ENCODE data around the gene CLIC3. TPM values are rescaled to one million over a fixed set of nuclear protein-coding genes. Genes with fewer than 3 reads are reported as not detected.
"Not testable (repeated sequence)": the region's sequence is repeated elsewhere in the genome, so short reads cannot be mapped to it uniquely, and the experiment has no call there.

CLIC3 gene
- total RNA-seq, 2 experiments from 2014 or later: 2.1 to 2.8 TPM

- Mint-ChIP-seq H3K36me3 (ENCODE audit: low read depth) (no peaks in the 10 kb centered on the region), H3K4me1 (ENCODE audit: low read depth) (peaks cover 47% of the 10 kb centered on the region), H3K27me3 (no peaks in the 10 kb centered on the region), H3K9me3 (no peaks in the 10 kb centered on the region), H3K4me3 (peak overlapping the region; percentile 68), H3K27ac (peak overlapping the region; percentile 64)
- H3K4me3 ChIP-seq (ENCODE audit: low read length): peak overlapping the region; percentile 68
- peaks cover 59% of the 10 kb centered on the region for H3K4me1 ChIP-seq (ENCODE audit: insufficient read depth, low read length)
- intact Hi-C loops (cut with DNase I, micrococcal nuclease): loop anchor here in 1 of 2 experiments (2.0 kb wide), 2 partner anchors 29 to 189 kb away; no protein-coding TSS in a partner anchor
- H3K36me3 ChIP-seq (ENCODE audit: insufficient read depth, low read length): no peaks in the 10 kb centered on the region
- H3K27ac ChIP-seq (ENCODE audit: low read depth in 1 of 2, low read length in 2 of 2): peak overlapping the region; percentile 29 to 60
- TF ChIP-seq, protein P1, sequence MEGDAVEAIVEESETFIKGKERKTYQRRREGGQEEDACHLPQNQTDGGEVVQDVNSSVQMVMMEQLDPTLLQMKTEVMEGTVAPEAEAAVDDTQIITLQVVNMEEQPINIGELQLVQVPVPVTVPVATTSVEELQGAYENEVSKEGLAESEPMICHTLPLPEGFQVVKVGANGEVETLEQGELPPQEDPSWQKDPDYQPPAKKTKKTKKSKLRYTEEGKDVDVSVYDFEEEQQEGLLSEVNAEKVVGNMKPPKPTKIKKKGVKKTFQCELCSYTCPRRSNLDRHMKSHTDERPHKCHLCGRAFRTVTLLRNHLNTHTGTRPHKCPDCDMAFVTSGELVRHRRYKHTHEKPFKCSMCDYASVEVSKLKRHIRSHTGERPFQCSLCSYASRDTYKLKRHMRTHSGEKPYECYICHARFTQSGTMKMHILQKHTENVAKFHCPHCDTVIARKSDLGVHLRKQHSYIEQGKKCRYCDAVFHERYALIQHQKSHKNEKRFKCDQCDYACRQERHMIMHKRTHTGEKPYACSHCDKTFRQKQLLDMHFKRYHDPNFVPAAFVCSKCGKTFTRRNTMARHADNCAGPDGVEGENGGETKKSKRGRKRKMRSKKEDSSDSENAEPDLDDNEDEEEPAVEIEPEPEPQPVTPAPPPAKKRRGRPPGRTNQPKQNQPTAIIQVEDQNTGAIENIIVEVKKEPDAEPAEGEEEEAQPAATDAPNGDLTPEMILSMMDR (IDR thresholded peaks at IDR 0.05): no peak
- CTCF ChIA-PET: interaction anchor here (0.6 to 2.9 kb wide), 20 partner anchors 10 to 307 kb away, joined by 3 to 20 read pairs (median 6); partner anchors contain the start of genes AJM1, CLIC3, NELFB and NPDC1
- DNase-seq (peak in 1 of 14 experiments; percentile 52), ATAC-seq (ENCODE audit: poor library complexity) (no peak)
- no peaks in the 10 kb centered on the region for H3K27me3 ChIP-seq (ENCODE audit: control insufficient read depth in 1 of 2, insufficient read depth in 2 of 2, low read length in 2 of 2)
- H3K9me3 ChIP-seq (ENCODE audit: control insufficient read depth in 1 of 2, insufficient read depth in 1 of 2, low read length in 2 of 2): no peaks in the 10 kb centered on the region
- POLR2A ChIA-PET: interaction anchor here (0.7 to 2.4 kb wide), 12 partner anchors 10 to 248 kb away, joined by 3 to 9 read pairs (median 4); partner anchors contain the start of genes AJM1, MAN1B1, TMEM141 and UAP1L1
Observed at GRCh38 chr9:137034039-137034708, 37.8 kb upstream of the CLIC3 start.

DNA sequence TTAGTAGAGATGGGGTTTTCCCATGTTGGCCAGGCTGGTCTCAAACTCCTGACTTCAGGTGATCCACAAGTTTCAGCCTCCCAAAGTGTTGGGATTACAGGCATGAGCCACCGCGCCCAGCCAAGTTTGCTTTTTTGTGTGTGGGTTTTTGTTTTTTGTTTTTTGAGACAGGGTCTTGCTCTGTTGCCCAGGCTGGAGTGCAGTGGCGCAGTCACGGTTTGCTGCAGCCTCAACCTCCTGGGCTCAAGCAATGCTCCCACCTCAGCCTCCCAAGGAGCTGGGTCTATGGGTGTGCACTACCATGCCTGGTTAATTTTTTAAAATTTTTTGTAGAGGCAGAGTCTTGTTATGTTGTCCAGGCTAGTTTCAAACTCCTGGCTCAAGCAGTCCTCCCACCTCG, 37.1 kb upstream of the CLIC3 start:
- intact Hi-C loops (cut with DNase I, micrococcal nuclease); H3K4me3 Mint-ChIP-seq; ATAC-seq (ENCODE audit: poor library complexity); H3K27me3 ChIP-seq (ENCODE audit: control insufficient read depth in 1 of 2, insufficient read depth in 2 of 2, low read length in 2 of 2); H3K9me3 Mint-ChIP-seq; H3K36me3 Mint-ChIP-seq (ENCODE audit: low read depth); H3K9me3 ChIP-seq (ENCODE audit: control insufficient read depth in 1 of 2, insufficient read depth in 1 of 2, low read length in 2 of 2); DNase-seq; H3K36me3 ChIP-seq (ENCODE audit: insufficient read depth, low read length); H3K27me3 Mint-ChIP-seq; H3K27ac ChIP-seq (ENCODE audit: low read depth in 1 of 2, low read length in 2 of 2): not testable (repeated sequence)
- peaks cover 66% of the 10 kb centered on the region for H3K4me1 ChIP-seq (ENCODE audit: insufficient read depth, low read length)
- peak overlapping the region; percentile 33 for H3K27ac Mint-ChIP-seq
- ChIA-PET CTCF (interaction anchor here (1.2 to 2.9 kb wide), 3 partner anchors 13 to 191 kb away, joined by 3 to 20 read pairs (median 3); partner anchors contain the start of gene AJM1), POLR2A (interaction anchor here (0.9 kb wide), 1 partner anchor 86 kb away, joined by 3 read pairs; no protein-coding TSS in a partner anchor)
- peaks cover 47% of the 10 kb centered on the region for H3K4me1 Mint-ChIP-seq (ENCODE audit: low read depth)
- H3K4me3 ChIP-seq (ENCODE audit: low read length): peak overlapping the region; percentile 68

DNA sequence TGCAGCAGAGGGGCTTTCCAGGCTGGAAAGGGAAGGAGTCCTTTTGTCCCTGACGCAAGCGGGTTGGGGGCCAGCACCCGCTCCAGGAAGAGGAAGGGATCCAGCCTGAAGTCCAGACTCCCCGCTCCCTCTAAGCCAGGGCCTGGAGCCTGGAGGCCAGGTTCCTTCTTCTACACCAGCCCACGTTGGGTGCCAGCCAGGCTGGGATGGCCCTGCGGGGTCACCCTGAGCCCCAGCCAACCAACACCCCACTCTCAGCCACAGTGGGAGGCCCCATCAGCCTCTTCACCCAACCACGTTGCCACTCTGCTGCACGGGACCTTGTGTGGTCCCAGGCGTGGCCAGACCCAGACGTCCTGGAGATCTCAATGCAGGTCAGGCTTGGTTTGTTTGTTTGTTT, 36.5 kb upstream of the CLIC3 start:
- Mint-ChIP-seq H3K4me3 (peak overlapping the region; percentile 20), H3K36me3 (ENCODE audit: low read depth) (no peaks in the 10 kb centered on the region), H3K27ac (peak overlapping the region; percentile 33), H3K9me3 (no peaks in the 10 kb centered on the region), H3K27me3 (no peaks in the 10 kb centered on the region), H3K4me1 (ENCODE audit: low read depth) (peaks cover 47% of the 10 kb centered on the region)
- Histone ChIP-seq H3K9me3 (ENCODE audit: control insufficient read depth in 1 of 2, insufficient read depth in 1 of 2, low read length in 2 of 2) (no peaks in the 10 kb centered on the region), H3K27ac (ENCODE audit: low read depth in 1 of 2, low read length in 2 of 2) (peak overlapping the region in 1 of 2 donors; percentile 22), H3K27me3 (ENCODE audit: control insufficient read depth in 1 of 2, insufficient read depth in 2 of 2, low read length in 2 of 2) (no peaks in the 10 kb centered on the region), H3K36me3 (ENCODE audit: insufficient read depth, low read length) (no peaks in the 10 kb centered on the region), H3K4me3 (ENCODE audit: low read length) (peak overlapping the region; percentile 68), H3K4me1 (ENCODE audit: insufficient read depth, low read length) (peaks cover 68% of the 10 kb centered on the region)
- ChIA-PET CTCF (interaction anchor here (1.0 to 1.5 kb wide), 3 partner anchors 14 to 191 kb away, joined by 3 to 4 read pairs (median 3); partner anchors contain the start of gene AJM1), POLR2A (interaction anchor here (1.6 kb wide), 1 partner anchor 54 kb away, joined by 7 read pairs; the partner anchor contains the start of gene MAN1B1)
- intact Hi-C loops (cut with DNase I, micrococcal nuclease): no loop called here
- no peak for ATAC-seq (ENCODE audit: poor library complexity)
- DNase-seq: peak in 3 of 14 experiments; percentile 47 to 71 (median 63)
- TF ChIP-seq, protein P1 (IDR thresholded peaks at IDR 0.05): no peak

Measured in CD4-positive, alpha-beta T cell (primary cell).